EL (cell line): ENCODE results near the gene STK24.

Source experiments
- DNase-seq: peaks from one replicate; pipeline ENCODE4 v3.0.0-alpha.2; 2016

Gene STK24

GRCh38 chr13:98446234-98446621, 130.7 kb downstream of the STK24 start:
- DNase-seq: no peak

GRCh38 chr13:98445340-98446233, 131.3 kb downstream of the STK24 start:
- peak; percentile 65 for DNase-seq

- no peak for DNase-seq
These were observed 132.5 kb downstream of the STK24 start for GRCh38 chr13:98444381-98444780.

- no peak for DNase-seq
These were observed 133.0 kb downstream of the STK24 start for GRCh38 chr13:98443800-98444325.

GRCh38 chr13:98443329-98443728, 133.6 kb downstream of the STK24 start:
- peak; percentile 87 for DNase-seq

- no peak for DNase-seq
These were observed 134.3 kb downstream of the STK24 start for GRCh38 chr13:98442391-98443230.

GRCh38 chr13:98441056-98441676, 135.7 kb downstream of the STK24 start:
- no peak for DNase-seq

- no peak for DNase-seq
These were observed 136.4 kb downstream of the STK24 start for GRCh38 chr13:98440390-98441055.

- no peak for DNase-seq
These were observed 137.0 kb downstream of the STK24 start for GRCh38 chr13:98439896-98440295.

GRCh38 chr13:98439126-98439828, 137.6 kb downstream of the STK24 start:
- DNase-seq: no peak

GRCh38 chr13:98438246-98439125, 138.4 kb downstream of the STK24 start:
- no peak for DNase-seq

- DNase-seq: no peak
These were observed 140.5 kb downstream of the STK24 start for GRCh38 chr13:98436233-98436910.

GRCh38 chr13:98435376-98435775, 141.5 kb downstream of the STK24 start:
- DNase-seq: no peak

GRCh38 chr13:98434060-98434459, 142.8 kb downstream of the STK24 start:
- DNase-seq: no peak

GRCh38 chr13:98433654-98434053, 143.3 kb downstream of the STK24 start:
- no peak for DNase-seq

GRCh38 chr13:98432638-98433037, 144.3 kb downstream of the STK24 start:
- no peak for DNase-seq

- DNase-seq: no peak
These were observed 146.8 kb downstream of the STK24 start for GRCh38 chr13:98429977-98430736.

- DNase-seq: no peak
These were observed 147.4 kb downstream of the STK24 start for GRCh38 chr13:98429531-98429930.

- DNase-seq: no peak
These were observed 147.8 kb downstream of the STK24 start for GRCh38 chr13:98429081-98429480.
